ENCODE data around the gene CDH20.
A peak's percentile ranks its signal among the peaks of the same experiment; 100 is the strongest.
"Not testable (repeated sequence)": the region's sequence is repeated elsewhere in the genome, so short reads cannot be mapped to it uniquely, and the experiment has no call there.

Gene CDH20

GRCh38 chr18:61350578-61350977, 17.3 kb downstream of the CDH20 start:
- no peak for DNase-seq

- DNase-seq = no peak
Observed at GRCh38 chr18:61352059-61352458, 18.8 kb downstream of the CDH20 start.

GRCh38 chr18:61352611-61353010, 19.4 kb downstream of the CDH20 start:
- no peak for DNase-seq

- no peak for DNase-seq
Observed at GRCh38 chr18:61360404-61361383, 27.5 kb downstream of the CDH20 start.

- DNase-seq = no peak
Observed at GRCh38 chr18:61362511-61362910, 29.3 kb downstream of the CDH20 start.

GRCh38 chr18:61364953-61365352, 31.7 kb downstream of the CDH20 start:
- DNase-seq = no peak

- no peak for DNase-seq
Observed at GRCh38 chr18:61368001-61368400, 34.8 kb downstream of the CDH20 start.

- not testable (repeated sequence) for DNase-seq
Observed at GRCh38 chr18:61369671-61370070, 36.4 kb downstream of the CDH20 start.

GRCh38 chr18:61371111-61371510, 37.9 kb downstream of the CDH20 start:
- peak; percentile 61 for DNase-seq

- no peak for DNase-seq
Observed at GRCh38 chr18:61379827-61380226, 46.6 kb downstream of the CDH20 start.

GRCh38 chr18:61388010-61388409, 54.8 kb downstream of the CDH20 start:
- no peak for DNase-seq

GRCh38 chr18:61394983-61395382, 61.8 kb downstream of the CDH20 start:
- DNase-seq = no peak

GRCh38 chr18:61397222-61397621, 64.0 kb downstream of the CDH20 start:
- no peak for DNase-seq

GRCh38 chr18:61398961-61399705, 65.9 kb downstream of the CDH20 start:
- DNase-seq = no peak

GRCh38 chr18:61400016-61400635, 66.9 kb downstream of the CDH20 start:
- DNase-seq = no peak

- DNase-seq = no peak
Observed at GRCh38 chr18:61400716-61401115, 67.5 kb downstream of the CDH20 start.

- no peak for DNase-seq
Observed at GRCh38 chr18:61402726-61403125, 69.5 kb downstream of the CDH20 start.

GRCh38 chr18:61413396-61413795, 80.2 kb downstream of the CDH20 start:
- no peak for DNase-seq

GRCh38 chr18:61414086-61414485, 80.9 kb downstream of the CDH20 start:
- DNase-seq = no peak

GRCh38 chr18:61419763-61420162, 86.5 kb downstream of the CDH20 start:
- no peak for DNase-seq

- DNase-seq = no peak
Observed at GRCh38 chr18:61420218-61420885, 87.1 kb downstream of the CDH20 start.

GRCh38 chr18:61426492-61427053, 93.3 kb downstream of the CDH20 start:
- DNase-seq = no peak

GRCh38 chr18:61428266-61428665, 95.0 kb downstream of the CDH20 start:
- peak; percentile 80 for DNase-seq
